Measurements from ENCODE around the gene ASIP. TPM values are rescaled to one million over a fixed set of nuclear protein-coding genes. Genes with fewer than 3 reads are reported as not detected.

Gene ASIP
- polyA plus RNA-seq, 1 donor (not counting 4 experiments of a cell fraction or from before 2014, with no cell fraction given): not detected

GRCh38 chr20:34292496-34292895 lies 51.3 kb downstream of the ASIP start:
- H3K4me2 ChIP-seq (ENCODE audit: control insufficient read depth, extremely low read depth, insufficient read depth, low read depth, low read length): no peak overlapping the region
- H3K9me1 ChIP-seq (ENCODE audit: control insufficient read depth, extremely low read depth, insufficient read depth, low read length): no peaks in the 10 kb centered on the region
- H3K36me3 ChIP-seq (ENCODE audit: control insufficient read depth in 2 of 2, extremely low read depth in 1 of 2, insufficient read depth in 2 of 2, low read length in 2 of 2): peaks cover 66 to 74% of the 10 kb centered on the region in 2 experiments
- no peak overlapping the region for H3K27ac ChIP-seq (ENCODE audit: control insufficient read depth, insufficient read depth, low read length)
- no peaks in the 10 kb centered on the region for H3K9me3 ChIP-seq (ENCODE audit: control insufficient read depth, low read depth, low read length)
- no peak overlapping the region for H3K9ac ChIP-seq (ENCODE audit: control insufficient read depth, extremely low read depth, insufficient read depth, low read length)
- H2AFZ ChIP-seq (ENCODE audit: control insufficient read depth, low read length): no peak overlapping the region
- H3K27me3 ChIP-seq (ENCODE audit: control insufficient read depth, extremely low read depth, insufficient read depth, low read length): no peaks in the 10 kb centered on the region
- dilution Hi-C loops (cut with MboI; ENCODE audit: extremely low pct_ligation_motif_present, low sequenced_read_pairs): no loop called here
- FAIRE-seq (no peak), DNase-seq (ENCODE audit: low read depth, low spot score) (no peak)
- no peak for TF ChIP-seq EZH2 (IDR thresholded peaks at IDR 0.05; ENCODE audit: low read length)
- TF ChIP-seq CTCF (optimal IDR thresholded peaks at IDR 0.05 in 1 of 3, IDR thresholded peaks at IDR 0.05 in 1 of 3, conservative IDR thresholded peaks at IDR 0.05 in 1 of 3; ENCODE audit: extremely low read depth in 1 of 3, insufficient read depth in 2 of 3, low read length in 3 of 3): no peak
- H3K4me1 ChIP-seq (ENCODE audit: control insufficient read depth, extremely low read depth, insufficient read depth, low read length): no peaks in the 10 kb centered on the region
- no peak overlapping the region for H3K4me3 ChIP-seq (ENCODE audit: control insufficient read depth in 2 of 3, extremely low read depth in 1 of 3, insufficient read depth in 2 of 3, low read depth in 1 of 3, low read length in 3 of 3)
- peaks cover 30% of the 10 kb centered on the region for H4K20me1 ChIP-seq (ENCODE audit: control insufficient read depth, extremely low read depth, insufficient read depth, low read length)
- peaks cover 52% of the 10 kb centered on the region for H3K79me2 ChIP-seq (ENCODE audit: control insufficient read depth, insufficient read depth, low read length)

- dilution Hi-C loops (cut with MboI; ENCODE audit: extremely low pct_ligation_motif_present, low sequenced_read_pairs): no loop called here
- Histone ChIP-seq H3K4me2 (ENCODE audit: control insufficient read depth, extremely low read depth, insufficient read depth, low read depth, low read length) (no peak overlapping the region), H3K27ac (ENCODE audit: control insufficient read depth, insufficient read depth, low read length) (no peak overlapping the region), H3K4me1 (ENCODE audit: control insufficient read depth, extremely low read depth, insufficient read depth, low read length) (no peaks in the 10 kb centered on the region), H3K27me3 (ENCODE audit: control insufficient read depth, extremely low read depth, insufficient read depth, low read length) (no peaks in the 10 kb centered on the region), H3K79me2 (ENCODE audit: control insufficient read depth, insufficient read depth, low read length) (peaks cover 55% of the 10 kb centered on the region), H2AFZ (ENCODE audit: control insufficient read depth, low read length) (no peak overlapping the region), H3K9me3 (ENCODE audit: control insufficient read depth, low read depth, low read length) (no peaks in the 10 kb centered on the region), H3K9ac (ENCODE audit: control insufficient read depth, extremely low read depth, insufficient read depth, low read length) (no peak overlapping the region), H3K36me3 (ENCODE audit: control insufficient read depth in 2 of 2, extremely low read depth in 1 of 2, insufficient read depth in 2 of 2, low read length in 2 of 2) (peaks cover 60 to 68% of the 10 kb centered on the region in 2 experiments), H3K9me1 (ENCODE audit: control insufficient read depth, extremely low read depth, insufficient read depth, low read length) (no peaks in the 10 kb centered on the region), H3K4me3 (ENCODE audit: control insufficient read depth in 2 of 3, extremely low read depth in 1 of 3, insufficient read depth in 2 of 3, low read depth in 1 of 3, low read length in 3 of 3) (no peak overlapping the region), H4K20me1 (ENCODE audit: control insufficient read depth, extremely low read depth, insufficient read depth, low read length) (peaks cover 27% of the 10 kb centered on the region)
- no peak for FAIRE-seq
- DNase-seq (ENCODE audit: low read depth, low spot score): no peak
- no peak for TF ChIP-seq CTCF (optimal IDR thresholded peaks at IDR 0.05 in 1 of 3, IDR thresholded peaks at IDR 0.05 in 1 of 3, conservative IDR thresholded peaks at IDR 0.05 in 1 of 3; ENCODE audit: extremely low read depth in 1 of 3, insufficient read depth in 2 of 3, low read length in 3 of 3)
Observed at GRCh38 chr20:34293119-34293518, 51.9 kb downstream of the ASIP start.

All from keratinocyte (primary cell).